ENCODE results near the gene UCK1. TPM values are rescaled to one million over a fixed set of nuclear protein-coding genes. Genes with fewer than 3 reads are reported as not detected.

The UCK1 gene
- total and polyA plus RNA-seq, 2 of the 13 experiments (the other 11 are each of a cell fraction or from before 2014, with no cell fraction given): 11.0 to 24.1 TPM

GRCh38 chr9:131503626-131504465, 27.2 kb downstream of the UCK1 start (continued):
- no peak for TF ChIP-seq ZNF577 (CRISPR knock-in tag; IDR thresholded peaks at IDR 0.05; ENCODE audit: borderline replicate concordance, low read depth)
- no peak for TF ChIP-seq KDM1A (CRISPR knock-in tag; IDR thresholded peaks at IDR 0.05)

GRCh38 chr9:131502781-131503625, 28.1 kb downstream of the UCK1 start, which contains the start of gene POMT1:
POMT1 (plus strand) TSS chr9:131502918; CDS start chr9:131504219, 1,301 bp downstream.
- Histone ChIP-seq H3K27ac (ENCODE audit: extremely low read length, insufficient read depth, low read length) (peak within 1 kb of the TSS; percentile 49), H3K4me3 (replicated peaks in 1 of 3; ENCODE audit: insufficient read depth in 1 of 3, low read depth in 2 of 3, low read length in 3 of 3) (peak within 1 kb of the TSS; percentile 86 to 91 (median 88)), H3K27me3 (ENCODE audit: control insufficient read depth in 1 of 2, insufficient read depth in 2 of 2, low read length in 2 of 2) (no peaks in the 10 kb centered on the region; a peak in 1 of 5 replicates), H3K4me2 (ENCODE audit: low read depth, low read length) (peak within 1 kb of the TSS; percentile 99), H3K36me3 (replicated peaks in 1 of 2; ENCODE audit: control insufficient read depth in 1 of 2, insufficient read depth in 2 of 2, low read length in 2 of 2) (peaks cover 0 to 5% of the 10 kb centered on the region in 2 experiments; a peak in 4 of 5 replicates), H3K9ac (ENCODE audit: insufficient read depth, low read depth, low read length) (peak within 1 kb of the TSS; percentile 71), H3K9me3 (ENCODE audit: low read length) (no peaks in the 10 kb centered on the region), H2AFZ (ENCODE audit: low read length) (peak within 1 kb of the TSS; percentile 54), H4K20me1 (ENCODE audit: insufficient read depth, low read length) (no peaks in the 10 kb centered on the region), H3K79me2 (ENCODE audit: insufficient read depth, low read length) (peaks cover 2% of the 10 kb centered on the region), H3K4me1 (ENCODE audit: insufficient read depth, low read length) (peaks cover 33% of the 10 kb centered on the region)
- CTCF ChIA-PET (ENCODE audit: low intra/inter-chr PET ratio, low total read pairs): no interaction called here
- ATAC-seq: peak; percentile 83
- BruUV-seq (replicated peaks): no TSS peak
- intact Hi-C loops (cut with micrococcal nuclease; ENCODE audit: unreplicated experiment): no loop called here
- in situ Hi-C loops (cut with HindIII; ENCODE audit: extremely low pct_ligation_motif_present, low pct_unique_long_range_greater_than_20kb): no loop called here
- WGBS (ENCODE audit: low lambda C conversion rate): under 1% methylated on average over 43 of the region's 83 CpGs
- POLR2A ChIA-PET: interaction anchor here (1.1 kb wide), 1 partner anchor 130 kb away, joined by 4 read pairs; no protein-coding TSS in a partner anchor
- peak; percentile 73 for DNase-seq (ENCODE audit: low spot score)
- FAIRE-seq: no peak
- TF ChIP-seq, protein P1, sequence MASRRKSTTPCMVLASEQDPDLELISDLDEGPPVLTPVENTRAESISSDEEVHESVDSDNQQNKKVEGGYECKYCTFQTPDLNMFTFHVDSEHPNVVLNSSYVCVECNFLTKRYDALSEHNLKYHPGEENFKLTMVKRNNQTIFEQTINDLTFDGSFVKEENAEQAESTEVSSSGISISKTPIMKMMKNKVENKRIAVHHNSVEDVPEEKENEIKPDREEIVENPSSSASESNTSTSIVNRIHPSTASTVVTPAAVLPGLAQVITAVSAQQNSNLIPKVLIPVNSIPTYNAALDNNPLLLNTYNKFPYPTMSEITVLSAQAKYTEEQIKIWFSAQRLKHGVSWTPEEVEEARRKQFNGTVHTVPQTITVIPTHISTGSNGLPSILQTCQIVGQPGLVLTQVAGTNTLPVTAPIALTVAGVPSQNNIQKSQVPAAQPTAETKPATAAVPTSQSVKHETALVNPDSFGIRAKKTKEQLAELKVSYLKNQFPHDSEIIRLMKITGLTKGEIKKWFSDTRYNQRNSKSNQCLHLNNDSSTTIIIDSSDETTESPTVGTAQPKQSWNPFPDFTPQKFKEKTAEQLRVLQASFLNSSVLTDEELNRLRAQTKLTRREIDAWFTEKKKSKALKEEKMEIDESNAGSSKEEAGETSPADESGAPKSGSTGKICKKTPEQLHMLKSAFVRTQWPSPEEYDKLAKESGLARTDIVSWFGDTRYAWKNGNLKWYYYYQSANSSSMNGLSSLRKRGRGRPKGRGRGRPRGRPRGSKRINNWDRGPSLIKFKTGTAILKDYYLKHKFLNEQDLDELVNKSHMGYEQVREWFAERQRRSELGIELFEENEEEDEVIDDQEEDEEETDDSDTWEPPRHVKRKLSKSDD (CRISPR knock-in tag; IDR thresholded peaks at IDR 0.05; ENCODE audit: low read depth): peak; percentile 57; the same call in 1 of the 2 replicates
- no peak for TF ChIP-seq ZNF577 (CRISPR knock-in tag; IDR thresholded peaks at IDR 0.05; ENCODE audit: borderline replicate concordance, low read depth)
- peak; percentile 17; the same call in 1 of the 2 replicates for TF ChIP-seq STAG1 (CRISPR knock-in tag; IDR thresholded peaks at IDR 0.05)
- TF ChIP-seq, protein P2, sequence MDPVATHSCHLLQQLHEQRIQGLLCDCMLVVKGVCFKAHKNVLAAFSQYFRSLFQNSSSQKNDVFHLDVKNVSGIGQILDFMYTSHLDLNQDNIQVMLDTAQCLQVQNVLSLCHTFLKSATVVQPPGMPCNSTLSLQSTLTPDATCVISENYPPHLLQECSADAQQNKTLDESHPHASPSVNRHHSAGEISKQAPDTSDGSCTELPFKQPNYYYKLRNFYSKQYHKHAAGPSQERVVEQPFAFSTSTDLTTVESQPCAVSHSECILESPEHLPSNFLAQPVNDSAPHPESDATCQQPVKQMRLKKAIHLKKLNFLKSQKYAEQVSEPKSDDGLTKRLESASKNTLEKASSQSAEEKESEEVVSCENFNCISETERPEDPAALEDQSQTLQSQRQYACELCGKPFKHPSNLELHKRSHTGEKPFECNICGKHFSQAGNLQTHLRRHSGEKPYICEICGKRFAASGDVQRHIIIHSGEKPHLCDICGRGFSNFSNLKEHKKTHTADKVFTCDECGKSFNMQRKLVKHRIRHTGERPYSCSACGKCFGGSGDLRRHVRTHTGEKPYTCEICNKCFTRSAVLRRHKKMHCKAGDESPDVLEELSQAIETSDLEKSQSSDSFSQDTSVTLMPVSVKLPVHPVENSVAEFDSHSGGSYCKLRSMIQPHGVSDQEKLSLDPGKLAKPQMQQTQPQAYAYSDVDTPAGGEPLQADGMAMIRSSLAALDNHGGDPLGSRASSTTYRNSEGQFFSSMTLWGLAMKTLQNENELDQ (CRISPR knock-in tag; IDR thresholded peaks at IDR 0.05; ENCODE audit: borderline replicate concordance): no peak
- no peak for TF ChIP-seq BCLAF1 (IDR thresholded peaks at IDR 0.05)
- peak; percentile 91 for TF ChIP-seq ATF7-NPFF (CRISPR knock-in tag; IDR thresholded peaks at IDR 0.05; ENCODE audit: low read depth)
- peak; percentile 64; the same call in 1 of the 2 replicates for TF ChIP-seq WIZ (CRISPR knock-in tag; IDR thresholded peaks at IDR 0.05)
- peak; percentile 62; the same call in 1 of the 2 replicates for TF ChIP-seq TP53 (CRISPR knock-in tag; conservative IDR thresholded peaks at IDR 0.05)
- TF ChIP-seq ZNF572 (CRISPR knock-in tag; IDR thresholded peaks at IDR 0.05): 0 out of 2 replicates have a peak, but pooled peaks have one; percentile 87

Measured in HepG2 (cell line).